WI38 (cell line): ENCODE results near the gene EMX1.

Experiments used
- H3K4me3 ChIP-seq: 2 replicates; pipeline ENCODE4 v1.5.1; 2011; ENCODE audit warnings: low read depth, mild to moderate bottlenecking, control low read depth, low read length
- TF ChIP-seq, protein P1 (sequence below): IDR thresholded peaks from 2 replicates; pipeline ENCODE4 v1.5.1; 2012; ENCODE audit warnings: low read depth, mild to moderate bottlenecking, control low read depth, low read length

EMX1 gene

DNA sequence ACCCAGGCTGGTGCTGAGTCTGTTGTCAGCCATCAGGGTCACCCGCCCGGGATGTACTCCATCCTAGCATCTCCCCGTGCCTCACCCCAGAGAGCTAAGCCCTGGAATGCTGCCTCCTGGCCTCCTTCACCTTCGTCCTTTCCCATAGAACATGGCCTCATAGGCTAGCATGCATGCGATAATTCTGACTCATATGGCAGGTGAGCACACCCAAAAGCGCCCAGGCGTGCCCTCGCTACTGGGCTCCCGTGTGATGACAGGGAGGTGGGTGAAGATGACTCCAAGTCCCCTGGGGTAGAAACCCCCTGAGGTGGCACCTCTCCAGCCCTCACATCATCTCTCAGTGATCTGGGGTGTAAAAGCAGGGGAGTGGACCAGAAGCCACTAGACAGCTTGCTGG lies 22.8 kb upstream of the EMX1 start:
- TF ChIP-seq, protein P1, sequence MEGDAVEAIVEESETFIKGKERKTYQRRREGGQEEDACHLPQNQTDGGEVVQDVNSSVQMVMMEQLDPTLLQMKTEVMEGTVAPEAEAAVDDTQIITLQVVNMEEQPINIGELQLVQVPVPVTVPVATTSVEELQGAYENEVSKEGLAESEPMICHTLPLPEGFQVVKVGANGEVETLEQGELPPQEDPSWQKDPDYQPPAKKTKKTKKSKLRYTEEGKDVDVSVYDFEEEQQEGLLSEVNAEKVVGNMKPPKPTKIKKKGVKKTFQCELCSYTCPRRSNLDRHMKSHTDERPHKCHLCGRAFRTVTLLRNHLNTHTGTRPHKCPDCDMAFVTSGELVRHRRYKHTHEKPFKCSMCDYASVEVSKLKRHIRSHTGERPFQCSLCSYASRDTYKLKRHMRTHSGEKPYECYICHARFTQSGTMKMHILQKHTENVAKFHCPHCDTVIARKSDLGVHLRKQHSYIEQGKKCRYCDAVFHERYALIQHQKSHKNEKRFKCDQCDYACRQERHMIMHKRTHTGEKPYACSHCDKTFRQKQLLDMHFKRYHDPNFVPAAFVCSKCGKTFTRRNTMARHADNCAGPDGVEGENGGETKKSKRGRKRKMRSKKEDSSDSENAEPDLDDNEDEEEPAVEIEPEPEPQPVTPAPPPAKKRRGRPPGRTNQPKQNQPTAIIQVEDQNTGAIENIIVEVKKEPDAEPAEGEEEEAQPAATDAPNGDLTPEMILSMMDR = no peak
- H3K4me3 ChIP-seq = no peak overlapping the region

DNA sequence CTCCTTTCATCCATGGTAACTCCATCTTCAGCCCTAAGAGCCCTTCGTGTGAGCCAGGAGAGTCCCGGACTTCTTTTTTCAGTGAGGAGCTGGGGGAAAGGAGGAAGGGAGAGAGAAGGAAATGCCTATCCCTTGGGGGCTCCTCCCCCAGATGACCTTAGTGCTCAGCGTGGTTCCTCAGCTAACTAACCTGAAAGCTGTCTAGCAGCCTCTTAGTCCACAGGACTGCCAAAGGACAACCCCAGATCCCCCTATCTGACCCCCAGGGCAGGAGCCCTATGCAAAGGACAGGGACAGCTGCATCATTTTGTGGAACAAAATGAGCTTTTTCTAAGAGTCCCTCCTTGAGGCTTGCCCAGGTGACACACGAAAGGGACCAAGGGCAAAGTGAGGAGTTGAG lies 22.2 kb upstream of the EMX1 start:
- TF ChIP-seq, protein P1 = no peak
- no peak overlapping the region for H3K4me3 ChIP-seq

DNA sequence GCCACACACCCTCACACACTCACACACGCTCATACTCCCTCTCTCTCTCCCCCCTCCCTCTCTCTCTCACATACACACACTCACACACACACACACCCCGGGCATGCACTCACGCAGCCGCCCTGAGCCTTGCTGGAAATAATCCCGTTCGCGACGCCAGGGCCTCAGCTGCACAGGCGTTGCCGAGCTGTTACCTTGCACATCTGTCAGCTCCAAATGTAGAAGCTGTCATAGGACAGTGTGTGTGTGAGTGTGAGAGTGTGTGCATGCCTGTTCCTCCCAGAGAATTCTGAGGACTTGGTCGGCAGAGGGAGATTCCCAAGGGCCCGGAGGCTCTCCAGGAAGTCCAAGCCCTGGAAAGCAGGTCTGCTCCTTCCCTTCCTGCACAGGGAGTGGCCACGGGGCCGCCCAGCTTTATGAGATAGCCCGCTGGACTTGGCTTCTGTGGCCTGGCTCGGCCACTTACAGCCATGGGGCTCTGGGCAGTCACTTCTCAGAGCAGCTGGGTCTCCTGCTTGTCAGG lies 21.5 kb upstream of the EMX1 start:
- H3K4me3 ChIP-seq = no peak overlapping the region
- TF ChIP-seq, protein P1 = no peak

DNA sequence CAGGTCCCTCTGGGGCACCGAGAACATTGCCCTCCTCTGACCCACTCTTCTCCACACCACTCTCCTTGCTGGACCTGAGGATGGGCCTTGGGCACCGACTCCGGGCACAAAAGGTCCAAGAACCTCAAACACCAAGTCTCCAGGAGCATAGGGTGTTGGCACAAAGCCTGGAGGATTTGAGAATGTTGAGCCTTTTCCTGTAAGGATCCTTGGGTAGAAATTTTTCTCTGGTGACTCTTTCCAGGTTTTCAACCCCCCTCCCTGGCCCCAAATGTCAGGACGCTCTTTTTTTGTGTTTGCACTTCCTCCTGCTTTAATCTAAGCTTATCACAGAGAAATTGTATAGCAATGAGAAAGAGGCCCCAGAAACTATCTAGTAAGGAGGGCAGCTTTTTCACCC lies 20.9 kb upstream of the EMX1 start:
- H3K4me3 ChIP-seq = no peak overlapping the region
- TF ChIP-seq, protein P1 = no peak

DNA sequence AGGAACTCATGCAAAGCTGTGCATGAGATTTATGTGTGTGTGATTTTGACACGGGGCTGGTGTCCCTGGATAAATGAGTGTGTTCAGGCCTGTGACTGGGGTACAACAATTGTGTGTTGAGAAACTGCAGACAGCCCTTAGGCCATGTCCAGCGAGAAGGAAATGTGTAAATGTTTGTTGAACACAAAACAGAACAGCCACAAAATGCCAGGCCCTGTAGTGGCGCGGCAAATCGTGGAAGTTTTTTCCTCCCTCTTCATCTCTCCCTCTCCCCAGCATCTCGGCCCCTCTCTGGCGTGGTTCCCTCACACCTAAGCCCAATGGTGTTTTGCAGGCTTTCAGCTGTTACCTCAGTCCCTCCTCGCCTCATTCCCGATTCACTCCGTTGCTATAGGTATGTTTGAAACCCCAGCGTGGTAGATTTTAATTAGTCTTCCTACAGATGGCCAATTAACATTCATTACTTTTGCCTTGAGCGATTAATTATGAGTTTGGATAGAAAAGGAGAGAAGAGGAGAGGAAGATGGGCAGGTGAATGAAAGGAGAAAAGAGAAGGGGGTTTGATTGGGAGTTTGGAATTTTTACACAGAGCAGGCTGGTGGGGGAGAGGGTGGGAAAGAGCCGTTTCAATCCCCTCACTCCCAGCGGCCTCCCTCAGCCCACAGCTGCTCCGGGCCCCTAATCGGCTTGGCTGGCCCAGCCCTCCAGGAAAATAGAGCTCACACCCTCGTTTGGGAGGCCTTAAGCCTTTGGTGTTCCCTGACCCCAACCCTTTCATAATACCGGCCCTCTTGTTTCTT lies 19.3 kb upstream of the EMX1 start:
- H3K4me3 ChIP-seq = no peak overlapping the region
- TF ChIP-seq, protein P1 = no peak

DNA sequence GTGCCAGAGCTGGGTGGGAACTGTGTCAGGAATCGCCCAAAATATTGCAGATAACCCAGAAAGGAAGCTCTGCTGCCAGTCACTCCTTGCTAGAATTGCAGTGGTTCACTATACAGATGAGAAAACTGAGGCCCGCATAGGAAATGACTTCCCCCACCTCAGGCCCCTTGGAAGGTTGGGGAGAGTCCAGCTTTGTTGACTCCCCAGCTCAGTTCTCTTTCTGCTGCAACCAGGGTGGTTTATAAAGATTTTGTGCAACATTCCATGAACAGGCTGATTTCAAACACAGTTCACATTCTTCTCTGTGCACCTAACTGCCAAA lies 18.8 kb upstream of the EMX1 start:
- H3K4me3 ChIP-seq = no peak overlapping the region
- TF ChIP-seq, protein P1 = no peak

DNA sequence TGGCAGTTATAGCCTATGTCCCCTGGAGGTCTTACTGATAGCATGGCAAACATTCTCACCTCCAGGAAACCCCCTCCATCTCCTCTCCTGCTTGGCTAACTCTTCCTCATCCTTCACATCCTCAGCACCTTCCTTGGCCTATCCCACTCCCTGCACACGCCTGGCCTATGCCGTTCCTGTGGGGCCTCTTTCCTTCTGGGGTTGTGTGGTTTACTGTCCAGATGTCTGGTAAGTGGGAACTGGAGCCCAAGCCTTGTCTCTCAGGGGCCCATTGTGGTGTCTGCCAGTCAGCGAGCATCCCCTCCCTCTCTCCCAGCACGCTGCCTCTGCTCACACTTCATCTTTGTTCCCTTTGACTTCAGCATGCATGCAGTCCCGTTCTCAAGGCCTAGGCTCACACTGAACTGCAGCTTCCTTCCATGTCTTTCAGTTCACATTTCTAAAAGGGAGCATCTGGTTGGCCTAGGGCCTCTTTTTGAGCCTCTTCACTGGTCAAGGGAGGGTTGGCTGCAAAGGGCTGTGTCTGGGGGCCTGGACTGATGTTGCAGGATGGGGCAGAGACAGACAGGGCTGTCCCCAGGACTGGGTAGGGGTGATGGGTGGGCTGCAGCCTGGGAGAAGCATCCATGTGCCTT lies 17.0 kb upstream of the EMX1 start:
- TF ChIP-seq, protein P1 = no peak
- no peak overlapping the region for H3K4me3 ChIP-seq
